ENCODE data around the gene STARD7. TPM values are rescaled to one million over a fixed set of nuclear protein-coding genes. Genes with fewer than 3 reads are reported as not detected.

STARD7 gene
- total RNA-seq, 1 donor from 2014 or later = 85.8 TPM

DNA sequence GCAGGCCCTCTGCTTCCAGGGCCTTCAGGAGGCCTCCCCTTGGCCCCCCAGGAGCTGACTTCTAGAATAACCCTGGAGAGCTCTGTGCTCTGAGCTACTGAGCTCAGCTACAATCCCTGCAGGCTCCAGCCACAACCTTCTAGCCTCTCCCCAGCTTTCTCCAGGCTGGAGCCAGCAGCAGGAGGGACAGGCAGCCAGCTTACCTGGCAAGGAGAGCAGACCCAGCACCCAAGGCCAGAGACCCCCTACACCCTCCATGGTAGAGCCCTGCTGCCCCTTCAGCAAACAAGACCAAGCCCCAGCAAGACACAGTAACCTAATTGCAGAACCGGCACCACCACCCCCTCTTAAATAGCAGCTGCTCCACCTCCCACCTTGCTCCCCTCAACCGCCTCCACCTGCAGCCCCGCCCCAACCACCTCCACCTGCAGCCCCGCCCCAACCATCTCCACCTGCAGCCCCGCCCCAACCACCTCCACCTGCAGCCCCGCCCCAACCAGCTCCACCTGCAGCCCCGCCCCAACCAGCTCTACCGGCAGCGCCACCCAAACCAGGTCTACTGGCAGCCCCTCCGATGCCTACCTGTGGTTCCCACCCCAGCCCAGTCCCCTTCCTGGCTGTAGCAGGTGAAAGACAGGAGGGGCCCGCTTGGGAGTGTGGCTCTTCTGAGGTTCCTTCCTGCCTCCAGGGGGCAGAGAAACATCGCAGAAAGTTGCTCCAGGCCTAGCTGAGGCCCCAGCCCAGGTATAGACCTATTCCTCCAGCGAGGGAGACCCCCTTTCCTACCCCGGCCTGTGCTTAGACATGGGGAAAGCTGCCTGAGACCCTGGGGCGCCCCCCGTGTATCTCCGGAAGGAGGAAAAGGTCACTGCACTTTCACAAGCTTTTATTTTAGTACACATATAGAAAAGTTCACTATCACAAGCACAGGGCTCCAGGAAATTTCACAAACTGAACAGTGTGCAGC, 70.2 kb downstream of the STARD7 start, which contains the start of gene ASTL:
ASTL (minus strand) TSS at position 324 of the 967 bp plus-strand sequence; CDS start at position 258, 66 bp downstream.
- DNase-seq (ENCODE audit: extremely low read depth, low read depth, low spot score) = no peak

DNA sequence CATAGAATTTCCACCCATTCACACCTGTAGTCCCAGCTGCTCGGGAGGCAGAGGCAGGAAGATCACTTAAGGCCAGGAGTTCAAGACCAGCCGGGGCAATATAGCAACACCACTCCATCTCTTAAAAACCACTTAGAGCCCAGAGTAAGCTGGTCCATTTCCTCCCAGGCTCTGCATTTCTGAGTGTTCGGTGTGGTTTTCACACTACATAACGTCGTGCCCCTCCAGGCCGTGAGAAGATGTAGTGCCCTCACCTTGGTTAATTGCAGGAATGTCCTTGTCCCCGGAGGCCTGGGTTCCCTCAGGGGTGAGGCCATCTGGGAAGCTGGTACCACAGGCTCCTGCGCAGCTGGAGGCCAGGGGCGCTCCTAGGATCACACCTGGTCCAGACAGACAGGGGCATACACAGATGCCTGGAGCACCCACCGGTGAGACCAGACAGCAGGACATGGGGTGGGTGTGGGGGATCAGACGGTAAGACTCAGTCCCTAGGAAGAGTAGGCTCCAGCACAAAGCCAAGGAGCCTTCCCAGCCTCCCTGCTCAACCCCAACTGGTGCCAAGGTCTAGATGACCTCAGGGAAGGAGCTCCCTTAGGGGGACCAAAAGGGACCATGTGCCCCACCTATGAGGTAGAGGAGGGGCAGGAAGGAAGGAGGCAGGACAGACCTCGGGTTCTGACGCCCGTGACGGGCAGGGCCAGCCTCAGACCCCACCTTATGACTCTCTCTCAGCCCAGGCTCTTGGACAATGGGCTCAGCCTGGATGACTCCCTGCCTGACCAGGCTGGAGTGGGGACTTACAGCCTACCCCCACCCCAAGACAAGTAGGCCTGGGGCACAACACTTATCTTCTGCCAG, 71.1 kb downstream of the STARD7 start:
- no peak for DNase-seq (ENCODE audit: extremely low read depth, low read depth, low spot score)

DNA sequence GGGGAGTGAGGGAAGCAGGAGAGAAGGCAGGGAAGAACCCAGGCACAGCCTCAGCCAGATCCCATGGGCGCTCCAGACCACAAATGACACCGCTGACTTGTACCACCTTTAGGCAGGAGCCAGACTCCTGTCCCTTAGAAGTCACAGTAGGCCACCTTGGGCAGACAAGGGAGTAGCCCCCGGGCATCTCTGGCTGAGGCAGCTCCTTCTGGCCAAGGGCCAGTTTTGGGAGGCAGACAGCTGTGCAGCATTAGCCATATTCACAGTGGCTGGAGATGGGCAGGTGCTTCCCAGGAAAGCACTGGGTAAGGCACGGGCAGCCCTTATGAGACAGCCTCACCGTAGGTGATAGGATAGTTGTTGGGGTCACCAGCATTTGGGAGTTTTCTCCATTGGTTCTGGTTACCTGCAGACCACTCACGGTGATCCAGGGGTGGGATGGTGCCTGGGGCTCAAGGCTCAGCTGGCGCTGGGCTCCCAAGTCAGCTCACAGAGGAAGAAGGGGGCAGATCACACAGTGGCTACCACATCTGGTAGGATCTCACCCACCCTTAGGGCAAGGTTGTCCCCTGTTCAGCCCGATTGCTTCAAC, 72.4 kb downstream of the STARD7 start:
- no peak for DNase-seq (ENCODE audit: extremely low read depth, low read depth, low spot score)

DNA sequence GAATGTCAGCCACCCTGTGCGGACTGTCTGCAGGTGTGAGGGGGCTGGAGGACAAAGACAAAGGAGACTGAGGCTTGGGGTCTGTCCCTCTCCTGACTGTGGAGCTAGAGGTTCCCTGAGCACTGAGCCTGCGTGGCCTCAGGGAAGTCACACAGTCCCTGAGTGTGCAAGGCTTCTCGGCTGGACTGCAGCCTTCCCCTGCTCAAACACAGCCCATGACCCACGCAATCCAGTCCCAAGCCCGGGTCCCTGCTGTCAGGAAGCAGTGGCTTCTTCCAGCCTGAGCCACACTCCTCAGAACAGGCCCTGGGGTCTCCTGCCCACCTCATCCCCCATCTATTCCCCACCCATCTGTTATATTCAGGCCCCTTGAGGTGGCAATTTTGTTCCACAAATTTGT, 73.0 kb downstream of the STARD7 start:
- no peak for DNase-seq (ENCODE audit: extremely low read depth, low read depth, low spot score)

DNA sequence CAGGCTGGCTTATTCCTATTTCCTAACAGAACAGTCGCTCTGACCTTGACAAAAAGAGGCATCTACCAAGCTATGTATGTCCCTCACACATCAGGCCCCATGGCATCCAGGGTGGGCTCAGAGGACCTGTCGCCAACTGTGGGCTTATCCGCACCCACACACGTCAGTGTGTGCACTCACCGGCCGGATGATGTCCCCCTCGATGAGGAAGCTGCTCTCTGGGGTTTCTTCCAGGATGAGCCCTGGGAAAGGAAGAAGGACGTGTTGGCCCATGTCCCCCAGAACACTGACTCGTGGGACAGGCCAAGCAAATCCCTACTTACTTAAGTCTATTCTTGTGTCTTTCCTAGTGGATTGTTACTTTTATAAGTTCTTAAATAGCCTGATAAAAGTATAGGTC, 73.5 kb downstream of the STARD7 start:
- no peak for DNase-seq (ENCODE audit: extremely low read depth, low read depth, low spot score)

Other genes starting within 250 kb of the STARD7 start
- 15.8 and 38.4 TPM in 2 replicates for gene ANKRD36C, start 217.0 kb downstream of the STARD7 start, total RNA-seq
- 4.2 and 5.7 TPM in 2 replicates for gene GPAT2, start 173.9 kb downstream of the STARD7 start, total RNA-seq
- gene ADRA2B, start 92.3 kb downstream of the STARD7 start, total RNA-seq = not detected in 2 replicates
- gene ASTL, start 70.3 kb downstream of the STARD7 start, total RNA-seq = not detected in 2 replicates
- 0.10 and 0.18 TPM in 2 replicates for gene DUSP2, start 63.4 kb downstream of the STARD7 start, total RNA-seq
- 45.0 and 51.3 TPM in 2 replicates for gene TMEM127, start 57.2 kb upstream of the STARD7 start, total RNA-seq
- 90.9 and 110 TPM in 2 replicates for gene CIAO1, start 57.4 kb upstream of the STARD7 start, total RNA-seq
- 81.1 and 102 TPM in 2 replicates for gene SNRNP200, start 96.7 kb upstream of the STARD7 start, total RNA-seq
- gene ITPRIPL1, start 116.5 kb upstream of the STARD7 start, total RNA-seq = 2.0 and 3.0 TPM in 2 replicates
- gene NCAPH, start 126.9 kb upstream of the STARD7 start, total RNA-seq = 4.6 and 10.2 TPM in 2 replicates